GM18907 (cell line): ENCODE measurements around the gene DNMT1.
"Not testable (repeated sequence)": the region's sequence is repeated elsewhere in the genome, so short reads cannot be mapped to it uniquely, and the experiment has no call there.

ENCODE experiments used
- ATAC-seq: cut with Tn5 transposase; IDR thresholded peaks from one replicate; pipeline ENCODE4 v1.9.1; 2021; ENCODE audit warnings: mild to moderate bottlenecking, moderate library complexity; ENCODE audit not compliant: unreplicated experiment

Gene DNMT1

DNA sequence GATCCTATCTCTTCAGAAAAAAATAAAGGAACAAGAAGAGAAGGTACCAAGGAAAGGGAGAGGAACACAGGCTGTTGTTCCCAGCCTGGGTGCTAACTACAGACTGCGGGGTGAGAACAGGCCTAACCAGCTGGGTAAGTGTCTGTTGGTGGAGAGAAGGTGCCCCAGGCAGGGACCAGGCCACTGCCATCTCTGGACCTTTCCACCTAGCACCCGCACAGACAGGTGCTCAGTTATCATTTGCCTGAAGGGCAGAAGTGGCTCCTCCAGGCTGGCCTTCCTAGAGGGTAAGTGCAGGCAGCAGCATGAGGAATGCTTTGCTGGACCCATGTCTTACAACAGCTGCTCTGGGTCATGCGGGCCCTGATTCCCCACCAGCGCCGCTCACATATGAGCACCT, 10.1 kb downstream of the DNMT1 start:
- ATAC-seq: no peak

DNA sequence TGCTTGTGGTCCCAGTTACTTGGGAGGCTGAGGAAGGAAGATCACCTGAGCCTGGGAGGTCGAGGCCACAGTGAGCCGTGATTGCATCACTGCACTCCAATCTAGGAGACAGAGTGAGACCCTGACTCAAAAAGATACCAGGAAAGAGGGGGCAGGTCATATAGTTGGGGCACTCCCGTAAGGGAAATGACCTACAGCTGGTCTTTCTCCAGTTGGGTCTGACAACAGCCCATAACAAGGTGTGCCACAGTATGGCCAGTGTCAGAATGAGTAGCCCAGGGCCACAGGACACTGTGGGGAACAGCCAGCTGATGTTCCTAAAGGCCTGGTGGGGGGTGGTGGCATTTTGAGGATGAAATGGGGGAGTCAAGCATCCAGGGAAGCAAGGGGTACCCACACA, 10.8 kb downstream of the DNMT1 start:
- no peak for ATAC-seq

DNA sequence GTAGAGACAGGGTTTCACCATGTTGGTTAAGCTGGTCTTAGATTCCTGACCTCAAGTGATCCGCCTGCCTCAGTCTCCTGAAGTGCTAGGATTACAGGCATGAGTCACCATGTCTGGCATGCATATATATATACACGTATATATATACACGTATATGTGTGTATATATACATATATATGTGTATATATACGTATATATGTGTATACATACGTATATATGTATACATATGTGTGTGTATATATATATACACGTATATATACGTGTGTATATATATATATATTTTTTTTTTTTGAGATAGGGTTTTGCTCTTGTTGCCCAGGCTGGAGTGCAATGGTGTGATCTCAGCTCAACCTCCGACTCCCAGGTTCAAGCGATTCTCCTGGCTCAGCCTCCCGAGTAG, 11.9 kb downstream of the DNMT1 start:
- ATAC-seq: no peak

DNA sequence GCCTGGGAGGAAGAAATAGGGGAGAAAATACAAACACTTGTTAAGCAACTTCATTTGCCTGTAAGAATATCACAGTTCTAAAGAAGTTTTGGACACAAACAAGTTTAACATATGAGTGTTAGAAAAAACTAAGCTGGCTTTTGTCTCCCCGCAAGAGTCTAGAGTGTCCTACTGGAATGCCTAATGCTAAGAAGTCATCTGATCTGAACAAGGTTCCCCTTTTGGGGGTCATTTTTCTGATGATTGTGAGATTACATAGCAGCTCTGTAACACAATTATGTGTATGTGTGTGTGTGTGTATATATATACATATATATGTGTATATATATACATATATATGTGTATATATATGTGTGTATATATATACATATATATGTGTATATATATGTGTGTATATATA, 12.7 kb downstream of the DNMT1 start:
- ATAC-seq: no peak

DNA sequence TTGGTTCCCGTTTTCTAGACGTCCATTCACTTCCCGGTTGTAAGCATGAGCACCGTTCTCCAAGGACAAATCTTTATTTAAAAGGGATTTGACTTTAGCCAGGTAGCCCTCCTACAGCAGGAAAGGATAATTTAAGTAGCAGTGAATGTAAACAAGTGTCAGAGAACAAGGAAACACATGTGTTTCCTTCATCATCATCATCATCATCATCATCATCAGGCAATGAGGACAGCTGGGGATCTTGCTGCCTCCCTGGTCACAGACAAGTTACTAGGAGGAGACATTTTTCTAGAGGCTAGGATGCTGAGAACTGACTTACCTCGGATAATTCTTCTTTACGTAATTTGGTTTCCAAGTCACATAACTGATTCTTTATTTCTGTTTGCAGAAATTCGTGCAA, 14.3 kb downstream of the DNMT1 start:
- no peak for ATAC-seq

DNA sequence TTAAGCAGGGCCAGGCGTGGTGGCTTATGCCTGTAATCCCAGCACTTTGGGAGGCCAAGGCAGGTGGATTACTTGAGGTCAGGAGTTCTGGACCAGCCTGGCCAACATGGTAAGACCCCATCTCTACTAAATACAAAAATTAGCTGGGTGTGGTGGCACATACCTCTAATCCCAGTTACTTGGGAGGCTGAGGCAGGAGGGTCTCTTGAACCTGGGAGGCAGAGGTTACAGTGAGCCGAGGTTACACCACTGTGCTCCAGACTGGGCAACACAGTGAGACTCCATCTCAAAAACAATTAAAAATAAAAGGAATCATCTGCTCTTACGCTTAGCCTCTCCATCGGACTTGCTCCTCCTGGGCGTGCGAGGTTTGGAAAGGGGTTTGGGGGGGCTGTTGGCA, 14.7 kb downstream of the DNMT1 start:
- ATAC-seq: not testable (repeated sequence)

DNA sequence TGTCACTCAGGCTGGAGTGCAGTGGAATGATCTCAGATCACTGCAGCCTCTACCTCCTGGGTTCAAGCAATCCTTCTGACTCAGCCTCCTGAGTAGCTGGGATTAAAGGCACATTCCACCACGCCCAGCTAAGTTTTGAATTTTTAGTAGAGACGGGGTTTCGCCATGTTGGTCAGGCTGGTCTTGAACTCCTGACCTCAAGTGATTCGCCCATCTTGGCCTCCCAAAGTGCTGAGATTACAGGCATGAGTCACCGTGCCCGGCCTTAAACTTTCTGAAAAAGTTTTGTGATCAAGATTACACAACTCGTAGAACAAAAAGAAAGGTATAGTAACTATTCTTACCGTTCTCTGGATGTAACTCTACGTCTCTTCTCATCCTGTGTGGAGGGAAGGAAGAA, 21.2 kb downstream of the DNMT1 start:
- ATAC-seq: no peak

DNA sequence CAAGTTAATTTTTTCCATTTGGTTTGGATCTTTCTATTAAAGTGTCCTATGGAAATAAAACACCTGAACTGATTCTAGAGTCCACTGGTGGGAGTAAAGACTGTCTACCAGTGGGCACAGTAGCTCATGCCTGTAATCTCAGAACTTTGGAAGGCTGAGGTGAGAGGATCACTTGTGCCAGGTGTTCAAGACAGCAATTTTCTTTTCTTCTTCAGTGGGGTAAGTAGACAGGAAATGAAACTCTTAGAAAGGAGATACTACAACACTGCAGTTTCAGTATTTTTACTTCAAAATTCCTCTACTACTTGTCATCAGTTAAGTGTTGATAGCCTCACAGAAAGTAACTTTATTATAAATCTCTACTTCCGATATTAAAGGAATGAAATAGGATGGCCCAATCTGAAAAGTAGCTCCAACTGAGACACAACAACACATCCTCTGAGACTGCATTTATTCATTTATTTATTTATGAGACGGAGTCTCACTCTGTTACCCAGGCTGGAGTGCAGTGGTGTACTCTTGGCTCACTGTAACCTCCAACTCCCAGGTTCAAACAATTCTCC, 26.3 kb downstream of the DNMT1 start:
- no peak for ATAC-seq

DNA sequence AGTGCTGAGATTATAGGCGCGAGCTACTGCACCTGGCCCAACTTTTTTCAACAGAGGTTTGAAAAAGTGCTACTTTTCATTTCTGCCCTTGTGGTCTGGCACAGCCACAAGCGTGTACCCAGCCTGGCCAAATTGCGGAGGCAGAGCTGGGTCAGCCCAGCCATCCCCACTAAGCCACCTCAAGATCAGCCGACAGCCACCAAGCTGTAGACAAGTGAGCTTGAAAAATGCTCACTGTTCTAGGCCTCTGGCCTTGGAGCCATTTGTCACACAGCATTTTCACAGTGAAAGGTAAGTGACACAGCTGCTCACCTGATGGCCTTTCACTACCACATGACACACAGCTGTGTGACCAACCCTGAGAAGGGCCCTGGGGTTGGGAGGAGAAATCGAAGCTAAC, 27.3 kb downstream of the DNMT1 start:
- ATAC-seq: no peak

DNA sequence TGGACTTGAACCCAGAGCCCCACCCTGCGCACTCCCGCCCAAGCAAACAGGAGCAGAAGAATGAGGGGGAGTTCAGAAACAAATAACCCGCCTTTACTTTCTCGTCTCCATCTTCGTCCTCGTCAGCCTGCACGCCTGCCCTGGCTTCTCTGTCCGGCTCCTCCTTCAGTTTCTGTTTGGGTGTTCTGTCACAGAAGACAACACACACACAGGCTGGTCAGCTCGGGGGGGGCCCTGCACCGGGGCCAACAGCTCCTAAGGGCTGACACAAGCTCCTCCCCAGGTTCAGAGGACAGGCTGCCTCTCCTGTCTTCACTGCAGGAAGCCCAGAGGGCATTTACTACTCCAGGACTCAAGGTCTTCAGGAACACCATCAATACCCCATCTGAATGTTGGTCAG, 28.3 kb downstream of the DNMT1 start:
- ATAC-seq: not testable (repeated sequence)

DNA sequence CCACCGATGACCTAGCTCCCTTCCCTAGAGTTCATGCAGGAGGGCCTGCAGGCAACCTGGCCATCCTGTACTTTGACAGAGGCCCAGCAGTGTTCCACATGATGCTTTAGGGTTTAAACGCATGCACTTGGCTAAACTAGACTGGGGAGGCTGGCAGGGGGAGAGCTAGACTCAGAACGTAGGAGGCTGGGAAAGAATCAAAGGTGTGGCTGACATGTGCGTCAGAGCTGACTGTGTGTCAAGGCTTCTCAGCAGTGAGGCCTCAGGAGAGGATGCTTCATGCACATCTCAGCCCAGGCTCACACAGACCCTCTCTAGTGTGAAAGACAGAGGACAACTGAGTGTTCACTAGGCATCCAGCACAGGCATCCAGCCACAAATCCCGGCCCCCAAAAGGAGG, 28.7 kb downstream of the DNMT1 start:
- no peak for ATAC-seq

DNA sequence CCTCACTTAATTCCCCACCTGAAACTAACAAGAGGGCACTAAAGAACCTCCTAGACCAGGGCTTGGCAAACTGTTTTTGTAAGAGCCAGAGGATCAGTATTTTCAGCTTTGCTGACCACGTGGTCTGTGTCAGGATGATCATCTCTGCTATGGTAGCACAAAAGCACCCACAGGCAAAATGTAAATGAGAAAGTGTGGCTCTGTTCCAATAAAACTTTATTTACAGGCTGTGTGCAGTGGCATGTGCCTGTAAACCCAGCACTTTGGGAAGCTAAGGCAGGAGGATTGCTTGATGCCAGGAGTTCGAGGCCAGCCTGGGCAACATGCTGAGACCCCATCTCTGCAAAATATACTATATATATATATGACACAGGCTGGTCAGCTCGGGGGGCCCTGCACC, 31.2 kb downstream of the DNMT1 start:
- no peak for ATAC-seq

DNA sequence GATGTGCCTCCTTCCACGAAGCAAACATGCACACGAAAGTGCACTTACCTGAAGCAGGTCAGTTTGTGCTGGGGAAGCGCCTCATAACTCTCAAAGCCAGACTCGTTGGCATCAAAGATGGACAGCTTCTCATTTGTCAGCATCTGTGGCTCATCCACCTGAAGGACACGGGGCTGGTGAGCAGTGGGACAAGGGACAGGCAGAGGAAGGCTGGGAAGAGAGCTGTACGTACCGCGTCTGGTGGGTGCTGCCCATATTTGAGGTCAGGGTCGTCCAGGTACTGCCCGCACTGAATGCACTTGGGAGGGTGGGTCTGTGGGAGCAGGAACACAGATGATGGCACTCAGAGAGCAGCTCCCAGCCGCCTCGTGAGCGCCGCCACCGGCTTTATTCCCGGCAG, 35.1 kb downstream of the DNMT1 start:
- ATAC-seq: no peak

DNA sequence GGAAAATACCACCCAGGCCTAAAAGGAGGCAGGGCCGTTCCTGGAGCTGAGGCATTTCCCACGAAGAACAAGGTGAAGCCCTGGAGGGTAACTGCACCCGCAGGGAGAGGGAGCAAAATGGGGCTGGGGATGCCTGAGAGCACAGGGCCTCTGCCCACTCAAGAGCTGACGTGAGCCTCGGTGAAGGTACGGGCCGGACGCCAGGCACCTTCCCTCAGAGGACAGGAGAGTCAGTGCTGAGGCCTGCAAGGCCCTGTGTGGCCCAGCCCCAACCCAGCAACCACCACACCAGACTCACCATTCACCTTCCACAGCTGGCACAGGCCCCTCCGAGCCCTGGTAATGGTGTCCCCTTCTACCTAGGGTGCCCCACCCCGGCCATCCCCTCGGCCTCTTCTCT, 36.3 kb downstream of the DNMT1 start:
- ATAC-seq: no peak

DNA sequence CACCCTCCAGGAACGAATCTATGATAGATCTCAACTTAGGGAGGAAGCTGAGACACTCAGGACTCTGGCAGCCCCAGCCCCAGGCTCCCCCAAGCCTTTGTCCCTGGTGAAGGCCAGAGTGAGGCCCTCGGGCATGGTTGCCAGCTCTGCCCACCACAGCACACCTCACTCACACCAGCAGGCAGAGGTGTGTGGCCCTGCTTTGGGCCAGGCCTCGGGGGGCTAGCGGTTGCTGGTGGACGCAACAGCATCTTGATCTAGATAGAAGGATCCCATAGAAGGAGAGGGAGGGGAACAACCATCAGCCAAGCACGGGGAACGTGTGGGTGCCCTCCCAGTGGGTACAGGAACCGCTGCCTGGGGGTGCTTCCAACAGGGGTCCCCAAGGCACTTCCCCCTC, 36.7 kb downstream of the DNMT1 start:
- no peak for ATAC-seq

DNA sequence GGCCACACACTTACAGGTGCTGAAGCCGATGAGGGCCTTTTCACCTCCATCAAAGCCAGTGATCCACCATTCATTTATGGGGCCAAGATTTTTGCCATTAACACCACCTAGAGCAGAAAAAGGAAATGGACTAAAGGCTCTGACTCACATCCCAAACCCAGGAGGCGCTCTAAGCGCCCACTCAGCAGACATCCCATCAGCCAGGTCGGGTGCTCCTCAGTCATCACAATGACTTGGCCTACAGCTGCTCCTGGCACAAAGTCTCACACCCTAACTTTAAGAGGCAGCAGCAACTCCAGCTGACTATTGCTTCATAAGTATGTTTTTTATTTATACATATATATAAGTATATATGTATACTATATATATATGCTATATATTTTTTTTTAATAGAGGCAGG, 38.9 kb downstream of the DNMT1 start:
- ATAC-seq: no peak

DNA sequence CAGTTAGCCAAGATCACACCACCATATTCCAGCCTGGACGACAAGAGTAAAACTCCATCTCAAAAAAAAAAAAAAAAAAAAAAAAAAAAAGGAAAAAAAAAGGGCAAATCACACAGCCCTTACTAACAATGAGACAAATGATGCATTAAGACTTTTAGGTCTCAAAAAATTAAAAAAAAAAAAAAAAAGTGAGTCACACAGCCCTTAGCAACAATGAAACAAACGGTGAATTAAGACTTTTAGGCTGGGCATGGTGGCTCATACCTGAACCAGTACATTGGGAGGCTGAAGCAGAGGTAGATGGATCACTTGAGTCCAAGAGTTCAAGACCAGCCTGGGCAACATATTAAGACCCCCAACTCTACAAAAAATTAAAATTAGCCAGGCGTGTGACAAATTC, 42.7 kb downstream of the DNMT1 start:
- no peak for ATAC-seq

DNA sequence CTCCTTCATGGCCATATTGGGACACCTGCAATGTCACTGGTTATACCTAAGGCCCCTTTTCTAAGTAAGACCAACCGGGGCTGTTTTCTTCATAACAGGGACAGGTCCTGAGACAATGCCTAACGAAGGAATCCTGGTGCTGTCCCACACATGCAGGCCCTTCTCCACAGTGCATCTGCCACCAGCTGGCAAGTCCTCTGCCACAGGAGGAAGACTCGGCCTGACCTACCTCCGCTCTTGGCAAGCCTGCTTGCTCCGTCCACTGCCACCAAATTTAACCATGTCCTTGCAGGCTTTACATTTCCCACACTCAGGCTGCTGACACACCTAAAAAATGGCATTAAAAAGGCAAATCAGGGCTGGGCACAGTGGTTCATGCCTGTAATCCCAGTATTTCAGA, 43.2 kb downstream of the DNMT1 start:
- no peak for ATAC-seq

DNA sequence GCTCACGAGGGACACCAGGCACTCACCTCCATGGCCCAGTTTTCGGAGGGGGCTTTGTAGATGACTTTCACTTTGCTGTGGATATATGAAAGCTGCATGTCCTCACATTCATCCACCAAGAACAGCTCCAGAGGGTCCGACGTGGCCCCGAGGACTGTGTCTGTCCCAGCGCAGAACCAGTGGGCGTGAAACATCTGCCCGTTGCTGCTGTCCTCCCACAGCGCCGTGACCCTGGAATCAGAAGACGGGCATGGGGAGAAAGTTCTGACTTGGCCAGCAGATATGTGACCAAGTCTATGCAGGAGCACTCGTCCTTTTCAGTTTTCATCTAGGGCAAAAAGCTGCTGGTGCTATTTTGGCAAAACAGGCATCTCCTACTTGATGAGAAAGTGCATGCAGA, 45.3 kb downstream of the DNMT1 start:
- no peak for ATAC-seq

DNA sequence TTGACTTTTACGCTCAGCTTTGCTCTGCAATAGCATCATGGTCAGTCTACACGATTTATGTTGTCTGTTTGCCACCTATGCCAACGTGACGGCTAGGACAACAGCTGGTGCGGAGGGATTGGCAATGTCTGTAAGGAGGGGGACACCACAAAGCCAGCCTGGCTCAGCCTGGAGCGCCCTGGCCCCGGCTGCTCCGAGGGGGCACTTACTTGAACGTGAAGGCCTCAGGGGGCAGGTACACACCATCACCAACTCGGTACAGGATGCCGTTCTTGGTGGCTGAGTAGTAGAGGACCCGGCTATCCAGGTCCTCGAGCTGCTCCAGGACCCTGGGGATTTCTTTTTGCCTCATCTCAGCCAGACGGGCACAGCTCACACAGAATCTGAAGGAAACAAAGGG, 48.6 kb downstream of the DNMT1 start:
- ATAC-seq: no peak

DNA sequence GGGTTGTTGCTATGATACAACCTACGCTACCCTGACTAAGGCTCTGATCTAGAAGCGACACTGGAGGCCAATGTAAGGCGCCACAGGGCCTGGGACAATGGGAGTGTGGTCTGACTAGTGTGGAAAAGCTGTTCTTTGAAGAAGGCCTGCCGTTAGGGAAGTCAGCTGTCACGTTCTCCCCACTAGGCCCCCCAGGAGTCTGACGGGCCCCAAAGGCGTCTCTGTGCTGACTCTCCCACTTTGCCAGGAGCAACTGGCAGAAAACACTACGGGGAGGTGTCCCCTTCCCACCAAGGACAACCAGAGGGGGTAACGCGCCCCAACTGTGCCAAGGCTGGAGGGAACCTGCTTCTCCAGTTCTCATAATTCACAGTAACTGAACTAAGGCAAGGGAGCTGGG, 49.7 kb downstream of the DNMT1 start:
- no peak for ATAC-seq

DNA sequence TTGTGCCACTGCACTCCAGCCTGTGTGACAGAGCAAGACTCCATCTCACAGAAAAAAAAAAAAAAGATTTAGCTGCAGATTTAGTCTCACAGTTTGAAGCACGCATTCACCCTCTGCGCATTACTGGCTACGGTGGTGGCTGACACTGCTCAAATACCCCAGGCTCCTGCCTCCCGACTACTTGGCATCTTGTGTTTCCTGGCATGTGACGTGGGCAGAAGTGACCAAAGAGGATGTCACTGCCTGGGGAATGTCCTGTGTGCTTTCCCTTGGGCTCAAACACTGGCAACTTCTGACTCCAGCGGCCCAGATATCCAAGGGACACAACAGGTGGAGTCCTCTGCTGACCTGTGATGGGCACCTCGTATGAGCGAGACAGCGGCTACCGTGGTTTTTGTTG, 50.4 kb downstream of the DNMT1 start:
- ATAC-seq: no peak

DNA sequence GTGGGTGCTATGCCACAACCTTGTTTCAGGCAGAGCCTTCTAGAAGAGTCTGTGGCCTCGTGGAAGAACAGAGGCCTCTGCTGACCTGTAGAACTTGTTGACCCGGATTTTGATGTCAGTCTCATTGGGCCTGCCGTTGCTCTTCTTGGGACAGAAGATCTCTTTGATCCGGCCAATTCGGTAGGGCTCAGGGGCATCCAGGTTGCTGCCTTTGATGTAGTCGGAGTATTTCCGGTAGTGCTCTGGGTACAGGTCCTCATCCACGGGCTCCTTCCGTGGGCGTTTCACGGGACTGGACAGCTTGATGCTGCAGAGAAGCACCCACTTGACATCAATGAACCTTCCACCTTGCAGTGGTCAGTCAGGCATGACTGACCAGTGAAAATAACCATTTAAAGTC, 51.1 kb downstream of the DNMT1 start:
- ATAC-seq: no peak
